ENCODE results near the gene MDC1. TPM values are rescaled to one million over a fixed set of nuclear protein-coding genes. Genes with fewer than 3 reads are reported as not detected.

MDC1 gene
- total RNA-seq, 1 donor from 2014 or later = 58.5 TPM

DNA sequence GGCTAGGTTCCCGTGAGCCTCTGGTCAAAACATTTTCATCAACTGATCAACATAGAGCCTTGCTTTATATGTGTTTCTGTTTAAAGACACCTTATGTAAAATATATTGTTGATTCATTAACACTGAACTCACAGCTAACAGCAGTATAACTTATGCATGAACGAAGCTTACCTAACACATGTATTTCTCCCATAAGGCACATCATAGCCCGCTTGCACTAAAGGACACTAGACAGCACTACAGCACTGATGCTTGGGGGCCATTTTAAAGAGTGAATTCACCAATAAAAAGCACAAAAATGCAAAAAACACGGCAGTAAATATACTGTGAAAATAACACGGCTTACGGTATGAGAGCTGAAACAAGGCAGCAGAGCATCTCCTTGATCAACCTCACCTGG is 21.5 kb upstream of the MDC1 start:
- Mint-ChIP-seq H3K36me3 (ENCODE audit: insufficient read depth) (peaks cover 24% of the 10 kb centered on the region), H3K27ac (no peak overlapping the region), H3K4me1 (ENCODE audit: low read depth) (peaks cover 14% of the 10 kb centered on the region), H3K9me3 (ENCODE audit: low read depth) (no peaks in the 10 kb centered on the region), H3K4me3 (ENCODE audit: low read depth) (no peak overlapping the region), H3K27me3 (no peaks in the 10 kb centered on the region)
- DNase-seq (ENCODE audit: low spot score, unreplicated experiment) = no peak
- TF ChIP-seq, protein P1, sequence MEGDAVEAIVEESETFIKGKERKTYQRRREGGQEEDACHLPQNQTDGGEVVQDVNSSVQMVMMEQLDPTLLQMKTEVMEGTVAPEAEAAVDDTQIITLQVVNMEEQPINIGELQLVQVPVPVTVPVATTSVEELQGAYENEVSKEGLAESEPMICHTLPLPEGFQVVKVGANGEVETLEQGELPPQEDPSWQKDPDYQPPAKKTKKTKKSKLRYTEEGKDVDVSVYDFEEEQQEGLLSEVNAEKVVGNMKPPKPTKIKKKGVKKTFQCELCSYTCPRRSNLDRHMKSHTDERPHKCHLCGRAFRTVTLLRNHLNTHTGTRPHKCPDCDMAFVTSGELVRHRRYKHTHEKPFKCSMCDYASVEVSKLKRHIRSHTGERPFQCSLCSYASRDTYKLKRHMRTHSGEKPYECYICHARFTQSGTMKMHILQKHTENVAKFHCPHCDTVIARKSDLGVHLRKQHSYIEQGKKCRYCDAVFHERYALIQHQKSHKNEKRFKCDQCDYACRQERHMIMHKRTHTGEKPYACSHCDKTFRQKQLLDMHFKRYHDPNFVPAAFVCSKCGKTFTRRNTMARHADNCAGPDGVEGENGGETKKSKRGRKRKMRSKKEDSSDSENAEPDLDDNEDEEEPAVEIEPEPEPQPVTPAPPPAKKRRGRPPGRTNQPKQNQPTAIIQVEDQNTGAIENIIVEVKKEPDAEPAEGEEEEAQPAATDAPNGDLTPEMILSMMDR (IDR thresholded peaks at IDR 0.05; ENCODE audit: unreplicated experiment) = no peak

- Mint-ChIP-seq H3K4me3 (ENCODE audit: low read depth) (no peak overlapping the region), H3K4me1 (ENCODE audit: low read depth) (peaks cover 2% of the 10 kb centered on the region), H3K9me3 (ENCODE audit: low read depth) (no peaks in the 10 kb centered on the region), H3K27ac (peak overlapping the region; percentile 26), H3K27me3 (no peaks in the 10 kb centered on the region), H3K36me3 (ENCODE audit: insufficient read depth) (peaks cover 22% of the 10 kb centered on the region)
- DNase-seq (ENCODE audit: low spot score, unreplicated experiment) = no peak
- TF ChIP-seq, protein P1 (IDR thresholded peaks at IDR 0.05; ENCODE audit: unreplicated experiment) = no peak
These were observed 18.7 kb upstream of the MDC1 start for GRCh38 chr6:30735668-30736314.

GRCh38 chr6:30732237-30732943 is 15.3 kb upstream of the MDC1 start:
- H3K9me3 Mint-ChIP-seq (ENCODE audit: low read depth) = no peaks in the 10 kb centered on the region
- peaks cover 20% of the 10 kb centered on the region for H3K36me3 Mint-ChIP-seq (ENCODE audit: insufficient read depth)
- no peak for DNase-seq (ENCODE audit: low spot score, unreplicated experiment)
- TF ChIP-seq, protein P1 (IDR thresholded peaks at IDR 0.05; ENCODE audit: unreplicated experiment) = no peak
- no peaks in the 10 kb centered on the region for H3K27me3 Mint-ChIP-seq
- peaks cover 5% of the 10 kb centered on the region for H3K4me1 Mint-ChIP-seq (ENCODE audit: low read depth)
- H3K4me3 Mint-ChIP-seq (ENCODE audit: low read depth) = no peak overlapping the region
- H3K27ac Mint-ChIP-seq = peak overlapping the region; percentile 10

DNA sequence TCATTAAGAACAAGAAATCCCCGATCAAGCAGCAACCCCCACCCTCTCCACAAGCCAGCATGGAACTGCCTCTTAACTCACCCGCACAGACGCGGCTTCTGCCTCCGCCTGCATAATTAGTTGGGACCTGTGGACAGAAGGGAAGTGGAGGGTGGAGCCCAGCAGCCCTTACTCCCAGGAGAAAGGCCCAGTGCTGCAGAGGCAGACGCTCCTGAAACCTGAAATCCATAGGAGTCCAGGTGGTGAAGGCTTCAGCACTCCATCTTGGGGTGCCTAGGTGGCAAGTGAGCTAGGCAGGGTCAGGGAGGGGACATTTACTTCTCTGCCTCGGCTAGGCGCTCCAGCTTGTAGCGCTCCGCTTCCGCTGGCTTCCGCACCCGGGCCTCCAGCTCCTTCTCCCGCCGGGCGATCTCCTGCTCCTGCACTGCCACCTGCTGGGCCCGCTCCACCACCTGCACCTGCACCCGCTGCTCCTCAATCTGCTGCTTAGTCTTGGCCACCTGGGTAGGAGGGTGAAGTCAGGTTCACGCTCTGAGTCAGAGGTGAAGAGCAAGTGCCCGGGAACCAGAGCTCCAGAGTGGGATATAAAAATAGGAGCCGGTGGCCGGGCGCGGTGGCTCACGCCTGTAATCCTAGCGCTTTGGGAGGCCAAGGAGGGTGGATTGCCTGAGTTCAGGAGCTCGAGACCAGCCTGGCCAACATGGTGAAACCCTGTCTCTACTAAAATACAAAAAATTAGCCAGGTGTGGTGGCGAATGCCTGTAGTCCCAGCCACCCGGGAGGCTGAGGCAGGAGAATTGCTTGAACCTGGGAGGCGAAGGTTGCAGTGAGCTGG is 13.7 kb upstream of the MDC1 start:
- peaks cover 15% of the 10 kb centered on the region for H3K36me3 Mint-ChIP-seq (ENCODE audit: insufficient read depth)
- DNase-seq (ENCODE audit: low spot score, unreplicated experiment) = peak; percentile 76
- no peaks in the 10 kb centered on the region for H3K9me3 Mint-ChIP-seq (ENCODE audit: low read depth)
- TF ChIP-seq, protein P1 (IDR thresholded peaks at IDR 0.05; ENCODE audit: unreplicated experiment) = peak; percentile 83
- peak overlapping the region; percentile 86 for H3K27ac Mint-ChIP-seq
- no peak overlapping the region for H3K4me3 Mint-ChIP-seq (ENCODE audit: low read depth)
- H3K4me1 Mint-ChIP-seq (ENCODE audit: low read depth) = peaks cover 5% of the 10 kb centered on the region
- no peaks in the 10 kb centered on the region for H3K27me3 Mint-ChIP-seq

- DNase-seq (ENCODE audit: low spot score, unreplicated experiment) = no peak
- H3K27ac Mint-ChIP-seq = peak overlapping the region; percentile 33
- no peak overlapping the region for H3K4me3 Mint-ChIP-seq (ENCODE audit: low read depth)
- H3K9me3 Mint-ChIP-seq (ENCODE audit: low read depth) = no peaks in the 10 kb centered on the region
- H3K4me1 Mint-ChIP-seq (ENCODE audit: low read depth) = peaks cover 24% of the 10 kb centered on the region
- TF ChIP-seq, protein P1 (IDR thresholded peaks at IDR 0.05; ENCODE audit: unreplicated experiment) = peak; percentile 25
- peaks cover 31% of the 10 kb centered on the region for H3K36me3 Mint-ChIP-seq (ENCODE audit: insufficient read depth)
- no peaks in the 10 kb centered on the region for H3K27me3 Mint-ChIP-seq
These were observed 11.0 kb upstream of the MDC1 start for GRCh38 chr6:30727920-30728553.

Data from progenitor cell of endocrine pancreas (in vitro differentiated cells).